GM10266 (cell line): ENCODE measurements around the gene MBNL2.
"Not testable (repeated sequence)": the region's sequence is repeated elsewhere in the genome, so short reads cannot be mapped to it uniquely, and the experiment has no call there.

ENCODE experiments used
- DNase-seq: peaks from one replicate; pipeline ENCODE4 v3.0.0; 2012; ENCODE audit errors: extremely low spot score
- CTCF ChIP-seq: IDR thresholded peaks from 2 replicates; pipeline ENCODE4 v1.5.1; 2012; ENCODE audit warnings: mild to moderate bottlenecking, low read depth; ENCODE audit not compliant: control insufficient read depth, insufficient read depth; ENCODE audit errors: missing control alignments

The MBNL2 gene

GRCh38 chr13:97342936-97343335 lies 120.8 kb downstream of the MBNL2 start:
- TF ChIP-seq CTCF: no peak
- no peak for DNase-seq

GRCh38 chr13:97344265-97345175 lies 122.4 kb downstream of the MBNL2 start:
- peak; percentile 54 for DNase-seq
- TF ChIP-seq CTCF: peak; percentile 62

- no peak for TF ChIP-seq CTCF
- no peak for DNase-seq
These were observed 124.0 kb downstream of the MBNL2 start for GRCh38 chr13:97346097-97346496.

GRCh38 chr13:97346561-97347254 lies 124.6 kb downstream of the MBNL2 start:
- no peak for DNase-seq
- no peak for TF ChIP-seq CTCF

GRCh38 chr13:97347255-97347932 lies 125.3 kb downstream of the MBNL2 start:
- TF ChIP-seq CTCF: no peak
- no peak for DNase-seq

GRCh38 chr13:97348569-97349100 lies 126.5 kb downstream of the MBNL2 start:
- no peak for TF ChIP-seq CTCF

GRCh38 chr13:97352012-97352411 lies 129.9 kb downstream of the MBNL2 start:
- not testable (repeated sequence) for DNase-seq

More at GRCh38 chr13:97348569-97349100, 126.5 kb downstream of the MBNL2 start:
- no peak for DNase-seq
